Measurements from ENCODE around the gene SLC16A11.
"Not testable (repeated sequence)": the region's sequence is repeated elsewhere in the genome, so short reads cannot be mapped to it uniquely, and the experiment has no call there.

The SLC16A11 gene

DNA sequence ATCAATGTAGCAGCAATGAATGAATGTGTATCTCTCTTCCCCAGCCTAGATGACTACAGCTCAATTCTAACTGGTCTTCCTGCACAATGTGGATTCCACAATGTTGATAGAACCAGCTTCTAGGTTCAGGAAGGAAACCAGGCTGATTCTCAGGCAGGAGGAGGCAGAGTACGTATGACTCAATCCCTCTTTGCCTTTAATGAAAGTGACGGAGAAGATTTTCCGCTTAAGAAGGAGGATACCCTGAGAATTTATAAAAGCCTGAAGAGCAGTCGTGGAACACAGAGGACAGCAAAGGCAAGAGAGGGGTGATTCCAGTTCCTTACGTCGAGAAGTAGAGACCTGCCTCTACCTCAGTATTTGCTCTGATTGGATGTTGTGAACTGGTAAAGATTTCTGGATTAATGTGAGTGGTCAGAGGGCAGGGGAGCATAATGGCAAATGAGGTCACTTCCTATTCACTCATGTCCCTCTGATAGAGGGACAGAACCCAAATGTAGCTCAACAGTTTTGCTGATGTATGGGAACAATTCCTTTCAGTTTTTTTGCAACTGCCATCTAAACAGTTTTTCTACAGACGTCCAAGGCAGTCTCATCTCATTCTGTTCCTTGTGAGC, 15.0 kb upstream of the SLC16A11 start:
- no peak for DNase-seq (ENCODE audit: low read depth in 2 of 2, low spot score in 1 of 2)

DNA sequence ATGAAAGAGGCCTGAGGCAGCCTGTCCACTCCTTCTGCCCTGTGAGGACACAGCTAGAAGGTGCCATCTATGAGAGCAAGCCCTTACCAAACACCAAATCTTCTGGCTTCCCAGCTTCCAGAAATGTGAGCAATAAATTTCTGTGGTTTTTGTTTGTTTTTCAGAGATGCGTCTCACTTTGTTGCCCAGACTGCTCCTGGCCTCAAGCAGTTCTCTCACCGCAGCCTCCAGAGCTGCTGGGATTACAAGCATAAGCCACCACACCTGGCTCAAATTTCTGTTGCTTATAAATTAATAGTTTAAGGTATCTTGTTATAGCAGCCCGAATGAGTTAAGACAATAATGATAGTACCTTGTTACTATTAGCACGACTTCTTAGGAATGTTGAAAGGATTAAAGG, 12.5 kb upstream of the SLC16A11 start:
- no peak for DNase-seq (ENCODE audit: low read depth in 2 of 2, low spot score in 1 of 2)

DNA sequence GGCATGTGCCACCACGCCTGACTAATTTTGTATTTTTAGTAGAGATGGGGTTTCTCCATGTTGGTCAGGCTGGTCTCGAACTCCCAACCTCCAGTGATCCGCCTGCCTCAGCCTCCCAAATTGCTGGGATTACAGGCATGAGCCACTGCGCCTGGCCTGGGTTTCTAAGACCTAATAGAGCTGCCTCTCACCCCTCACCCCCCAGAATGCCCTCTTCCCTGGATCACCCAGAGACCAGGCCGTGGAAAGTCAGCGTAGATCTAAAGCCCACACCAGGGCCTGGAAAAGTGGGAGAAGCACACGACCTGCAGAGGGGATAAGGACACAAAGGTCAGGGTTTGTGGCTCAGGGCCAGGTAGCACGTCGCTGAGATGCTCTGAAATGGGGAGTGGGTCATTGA, 6.7 kb upstream of the SLC16A11 start:
- not testable (repeated sequence) for DNase-seq (ENCODE audit: low read depth in 2 of 2, low spot score in 1 of 2)

DNA sequence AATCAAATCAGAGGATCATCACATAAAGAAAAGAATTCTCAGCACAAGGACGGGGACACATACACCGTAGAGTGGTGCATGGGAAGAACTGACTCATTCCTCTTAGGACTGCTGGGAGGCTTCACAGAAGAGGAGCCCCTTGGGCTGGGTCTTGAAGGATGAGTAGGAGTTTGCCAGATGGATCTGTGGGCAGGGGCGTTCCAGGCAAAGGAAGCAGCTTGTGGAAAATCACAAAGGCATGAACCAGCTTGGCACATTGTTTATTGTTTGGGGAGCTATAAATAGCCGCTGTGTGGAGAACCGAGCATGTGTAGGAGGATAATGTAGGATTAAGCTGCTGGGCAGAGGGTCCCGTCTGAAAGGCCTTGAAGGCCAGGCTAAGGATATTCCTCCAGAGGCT, 5.1 kb upstream of the SLC16A11 start:
- no peak for DNase-seq (ENCODE audit: low read depth in 2 of 2, low spot score in 1 of 2)

DNA sequence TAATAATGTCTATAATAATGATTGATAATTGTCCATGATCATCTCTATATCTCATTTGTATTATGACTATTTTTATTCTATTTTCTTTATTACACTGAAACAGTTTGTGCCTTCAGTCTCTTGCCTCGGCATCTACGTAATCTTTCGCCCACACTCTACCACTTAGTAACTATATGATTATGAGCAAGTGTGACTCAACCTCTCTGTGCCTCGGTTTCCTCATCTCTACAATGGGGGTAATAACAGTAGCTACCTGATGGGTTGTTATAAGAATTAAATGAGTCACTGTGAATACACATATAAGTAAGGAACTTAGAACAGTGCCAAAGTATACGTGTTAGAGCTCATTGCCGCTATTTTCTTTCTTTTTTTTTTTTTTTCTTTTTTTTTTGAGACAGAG, 3.7 kb upstream of the SLC16A11 start:
- no peak for DNase-seq (ENCODE audit: low read depth in 2 of 2, low spot score in 1 of 2)

DNA sequence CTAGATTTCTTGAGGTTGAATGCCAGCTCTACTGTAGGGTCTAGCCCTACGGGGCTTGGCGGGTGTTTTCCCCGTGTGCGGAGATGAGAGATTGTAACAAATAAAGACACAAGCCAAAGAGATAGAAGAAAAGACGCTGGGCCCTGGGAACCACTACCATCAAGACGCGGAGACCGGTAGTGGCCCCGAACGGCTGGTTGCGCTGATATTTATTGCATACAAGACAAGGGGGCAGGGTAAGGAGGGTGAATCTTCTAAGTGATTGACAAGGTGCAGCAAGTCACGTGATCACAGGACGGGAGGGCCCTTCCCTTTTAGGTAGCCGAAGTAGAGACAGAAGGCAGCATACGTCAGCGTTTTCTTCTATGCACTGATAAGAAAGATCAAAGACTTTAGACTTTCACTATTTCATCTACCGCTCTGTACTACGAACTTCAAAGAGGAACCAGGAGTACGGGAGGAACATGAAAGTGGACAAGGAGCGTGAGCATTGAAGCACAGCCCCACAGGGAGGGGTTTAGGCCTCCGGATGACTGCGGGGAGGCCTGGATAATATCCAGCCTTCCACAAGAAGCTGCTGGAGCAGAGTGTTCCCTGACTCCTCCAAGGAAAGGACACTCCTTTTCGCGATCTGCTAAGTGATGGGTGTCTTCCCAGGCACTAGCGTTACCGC, 3.0 kb upstream of the SLC16A11 start:
- DNase-seq (ENCODE audit: low read depth in 2 of 2, low spot score in 1 of 2) = not testable (repeated sequence)

DNA sequence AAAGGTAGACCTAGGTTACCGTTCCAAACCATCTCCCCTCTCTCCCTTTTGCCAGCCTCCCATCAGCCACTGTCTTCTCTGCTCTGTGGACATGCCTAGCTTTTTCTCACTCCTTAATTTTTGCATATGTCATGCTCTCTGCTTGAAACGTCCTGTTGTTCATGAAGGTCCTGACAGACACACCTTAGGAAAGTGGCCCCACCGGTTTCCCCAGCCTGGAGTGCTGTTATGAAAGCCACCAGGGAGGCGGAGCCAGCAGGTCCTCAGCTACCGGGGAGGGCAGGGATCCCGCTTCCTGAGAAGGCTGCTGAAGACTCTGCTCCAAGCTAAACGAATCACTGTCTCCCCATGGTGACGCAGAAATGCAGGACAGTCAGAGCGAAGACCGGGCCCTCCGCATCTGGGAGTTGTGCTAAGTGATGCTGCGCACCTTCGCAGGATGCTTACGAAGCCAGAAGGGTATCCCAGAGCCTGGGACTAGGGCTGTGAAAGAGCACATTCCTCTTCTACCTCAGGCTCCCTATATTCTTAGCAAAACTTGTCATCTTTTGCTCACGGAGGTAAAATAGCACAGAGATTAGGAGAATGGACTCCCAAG, 2.3 kb upstream of the SLC16A11 start:
- DNase-seq (ENCODE audit: low read depth in 2 of 2, low spot score in 1 of 2) = no peak

DNA sequence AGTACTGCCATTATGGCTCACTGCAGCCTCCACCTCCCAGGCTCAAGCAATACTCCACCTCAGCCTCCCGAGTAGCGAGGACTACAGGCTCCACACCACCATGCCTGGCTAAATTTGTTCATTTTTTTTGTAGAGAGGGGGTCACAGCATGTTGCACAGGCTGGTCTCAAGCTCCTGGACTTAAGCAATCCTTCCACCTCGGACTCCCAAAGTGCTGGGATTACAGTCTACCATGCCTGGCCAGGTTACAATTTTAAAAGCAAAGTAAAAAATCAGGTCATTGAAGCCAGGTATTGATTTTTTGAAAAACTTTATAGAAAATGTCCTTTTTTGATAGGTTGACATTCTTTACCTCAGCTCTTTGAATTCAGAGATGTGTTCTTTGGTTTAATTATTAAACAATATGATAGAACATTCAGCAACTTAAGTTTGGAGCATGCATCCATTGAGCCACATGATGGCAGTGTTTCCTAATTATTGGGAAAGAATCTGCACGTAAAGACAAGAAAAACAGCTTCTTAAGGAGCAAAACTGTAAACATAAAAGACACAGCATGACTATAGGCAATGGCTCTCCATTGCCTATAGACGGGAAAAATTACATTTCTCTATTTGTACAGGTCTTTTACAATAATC, 1.7 kb upstream of the SLC16A11 start:
- DNase-seq (ENCODE audit: low read depth in 2 of 2, low spot score in 1 of 2) = no peak

DNA sequence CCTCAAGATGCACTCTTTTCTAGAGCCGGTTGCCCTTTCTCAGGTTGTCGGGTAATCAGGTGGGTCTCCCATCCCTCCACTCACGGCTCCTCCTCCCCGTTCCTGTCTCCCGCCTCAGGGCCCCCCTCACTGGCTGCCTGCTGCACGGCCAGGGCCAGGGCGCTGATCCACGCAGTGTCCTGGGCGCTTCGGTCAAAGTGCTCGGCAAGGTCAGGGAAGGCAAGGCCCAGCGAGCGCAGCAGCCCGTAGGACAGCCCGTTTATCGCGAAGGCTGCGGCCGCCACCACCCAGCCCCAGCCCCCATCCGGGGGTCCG, 753 bp downstream of the SLC16A11 start:
- DNase-seq (ENCODE audit: low read depth in 2 of 2, low spot score in 1 of 2) = no peak

DNA sequence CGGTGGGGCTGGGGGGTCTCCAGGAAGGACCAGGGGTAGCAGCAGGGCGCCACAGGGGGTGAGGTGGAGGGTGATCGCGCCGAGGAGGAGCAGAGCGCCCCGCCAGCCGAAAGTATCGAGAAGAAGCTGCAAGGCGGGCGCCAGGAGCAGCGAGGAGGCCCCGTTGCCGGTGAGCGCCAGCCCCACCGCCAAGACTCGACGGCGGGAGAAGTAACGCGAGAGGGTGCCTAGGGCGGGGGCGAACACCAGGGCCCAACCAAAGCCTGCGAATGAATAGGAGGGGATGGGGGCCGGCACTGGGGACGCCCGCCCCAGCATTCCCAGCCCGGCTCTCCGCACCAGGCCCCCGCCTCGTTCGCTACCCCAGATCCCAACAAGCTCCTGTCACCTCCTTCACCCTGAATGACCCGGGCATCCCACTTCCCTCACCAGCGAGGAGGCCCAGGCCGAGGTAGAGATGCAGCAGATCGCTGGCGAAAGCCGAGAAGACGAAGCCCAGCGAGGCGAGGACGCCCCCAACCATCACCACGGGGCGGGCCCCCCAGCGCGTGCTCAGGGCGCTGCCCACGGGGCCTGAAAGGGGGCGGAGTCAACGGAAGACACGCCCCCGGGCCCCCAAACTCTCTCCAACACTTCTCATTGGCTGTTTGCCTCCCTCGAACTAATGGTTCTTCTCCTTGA, 1.3 kb downstream of the SLC16A11 start:
- no peak for DNase-seq (ENCODE audit: low read depth in 2 of 2, low spot score in 1 of 2)

DNA sequence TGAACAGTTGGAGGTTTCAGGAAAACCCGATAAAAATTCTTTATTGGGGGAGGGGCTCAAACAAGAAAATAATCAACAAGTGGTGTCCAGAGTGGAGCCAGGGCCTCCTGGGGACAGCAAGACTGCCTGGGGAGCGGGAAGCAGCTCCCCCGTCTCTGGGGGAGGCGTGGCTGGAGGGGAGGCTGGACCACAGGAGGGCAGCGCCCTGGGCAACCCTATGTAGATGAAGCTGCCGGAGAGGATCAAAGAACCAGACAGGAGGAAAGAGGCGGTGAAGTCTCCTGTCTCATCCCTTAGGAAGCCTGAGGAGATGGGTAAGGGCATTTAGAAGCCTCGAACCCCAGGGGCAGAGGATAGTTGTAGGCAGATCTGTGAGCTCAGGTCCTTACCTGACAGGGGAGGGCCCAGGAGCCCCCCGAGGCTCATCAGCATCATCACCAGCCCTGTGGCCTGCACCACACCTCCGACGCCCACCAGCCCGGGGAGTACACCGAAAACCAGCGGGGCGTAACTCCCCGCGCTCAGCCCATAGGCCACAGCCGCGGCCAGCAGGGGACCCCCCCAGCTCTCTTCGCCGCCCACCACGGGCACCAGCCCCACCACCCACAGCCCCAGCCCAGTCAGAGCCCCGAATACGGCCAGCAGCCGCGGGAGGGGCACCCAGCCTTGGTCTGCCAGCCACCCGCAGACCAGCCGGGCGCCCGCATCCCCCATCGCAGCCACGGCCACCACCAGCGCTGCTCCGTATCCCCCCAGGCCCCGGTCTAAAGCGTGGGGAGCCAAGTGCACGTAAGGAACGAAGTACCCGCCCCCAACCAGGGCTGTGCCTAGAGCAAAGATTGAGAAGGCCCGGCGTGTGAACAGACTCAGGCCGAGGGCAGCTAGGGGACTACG, 2.0 kb downstream of the SLC16A11 start:
- no peak for DNase-seq (ENCODE audit: low read depth in 2 of 2, low spot score in 1 of 2)

DNA sequence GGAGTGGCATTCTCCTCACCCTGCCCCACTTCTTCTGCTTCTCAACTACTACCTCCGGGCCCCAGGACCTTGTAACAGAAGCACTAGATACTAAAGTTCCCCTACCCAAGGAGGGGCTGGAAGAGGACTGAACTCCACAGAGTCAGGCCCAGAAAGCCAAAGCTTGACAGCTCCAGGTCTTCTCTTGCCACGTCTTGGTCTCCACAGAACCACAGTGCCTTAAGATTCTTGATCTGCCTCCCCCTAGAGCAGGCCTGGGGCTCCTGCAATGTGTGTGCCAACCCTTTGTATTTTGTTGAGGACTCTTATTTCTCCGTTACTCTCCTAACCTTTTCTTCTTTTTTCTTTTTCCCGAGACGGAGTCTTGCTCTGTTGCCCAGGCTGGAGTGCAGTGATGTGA, 4.1 kb downstream of the SLC16A11 start:
- no peak for DNase-seq (ENCODE audit: low read depth in 2 of 2, low spot score in 1 of 2)

DNA sequence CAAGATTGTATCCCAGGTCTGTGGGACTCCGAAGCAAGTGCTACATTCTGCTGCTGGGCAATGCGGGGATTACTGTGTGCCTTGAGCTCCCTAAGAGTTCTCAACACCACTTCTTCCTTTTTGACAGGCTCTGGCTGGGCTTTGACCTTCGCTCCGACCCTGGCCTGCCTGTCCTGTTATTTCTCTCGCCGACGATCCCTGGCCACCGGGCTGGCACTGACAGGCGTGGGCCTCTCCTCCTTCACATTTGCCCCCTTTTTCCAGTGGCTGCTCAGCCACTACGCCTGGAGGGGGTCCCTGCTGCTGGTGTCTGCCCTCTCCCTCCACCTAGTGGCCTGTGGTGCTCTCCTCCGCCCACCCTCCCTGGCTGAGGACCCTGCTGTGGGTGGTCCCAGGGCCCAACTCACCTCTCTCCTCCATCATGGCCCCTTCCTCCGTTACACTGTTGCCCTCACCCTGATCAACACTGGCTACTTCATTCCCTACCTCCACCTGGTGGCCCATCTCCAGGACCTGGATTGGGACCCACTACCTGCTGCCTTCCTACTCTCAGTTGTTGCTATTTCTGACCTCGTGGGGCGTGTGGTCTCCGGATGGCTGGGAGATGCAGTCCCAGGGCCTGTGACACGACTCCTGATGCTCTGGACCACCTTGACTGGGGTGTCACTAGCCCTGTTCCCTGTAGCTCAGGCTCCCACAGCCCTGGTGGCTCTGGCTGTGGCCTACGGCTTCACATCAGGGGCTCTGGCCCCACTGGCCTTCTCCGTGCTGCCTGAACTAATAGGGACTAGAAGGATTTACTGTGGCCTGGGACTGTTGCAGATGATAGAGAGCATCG, 5.6 kb downstream of the SLC16A11 start:
- DNase-seq (ENCODE audit: low read depth in 2 of 2, low spot score in 1 of 2) = no peak

DNA sequence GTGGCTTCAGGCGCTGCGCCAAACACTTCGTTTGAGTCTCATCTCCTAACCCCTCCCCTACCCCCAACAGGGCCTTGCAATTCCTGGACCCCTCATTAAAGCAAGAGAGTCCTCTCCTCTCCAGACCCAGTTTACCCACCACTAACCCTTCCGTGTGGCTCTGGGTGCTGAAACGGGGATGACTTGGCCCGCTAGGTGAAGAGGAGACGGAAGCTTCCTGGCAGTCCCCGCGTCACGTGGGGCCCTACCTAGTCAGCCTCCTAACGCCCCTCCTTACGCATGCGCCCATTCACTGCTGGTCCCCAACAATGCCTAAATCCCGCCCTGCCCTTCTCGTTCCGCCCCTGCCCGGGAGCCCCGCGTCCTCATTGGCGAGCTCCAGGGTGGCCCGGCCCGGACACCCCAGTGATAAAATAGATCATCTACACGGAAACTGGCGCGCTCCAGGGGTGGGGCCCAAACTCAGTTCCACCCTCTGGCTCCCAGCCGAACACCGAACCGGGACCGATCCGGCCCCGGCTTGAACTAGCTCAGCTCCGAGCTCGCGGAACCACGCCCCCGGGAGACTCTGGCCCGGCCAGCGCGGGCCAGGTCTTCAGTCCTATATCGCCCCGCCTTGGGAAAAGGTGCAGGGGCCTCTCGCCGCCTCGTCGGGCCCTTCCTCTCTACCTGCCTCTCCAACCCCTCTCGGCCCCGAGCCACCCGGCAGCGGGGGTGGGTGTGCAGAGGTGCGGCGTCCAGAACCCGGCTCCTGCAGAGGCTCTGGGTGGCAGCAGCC, 8.1 kb downstream of the SLC16A11 start, which contains the start of gene SLC16A13:
Gene SLC16A13 (plus strand): TSS at position 425 of the 778 bp plus-strand sequence. CDS start 368 bp downstream, outside the sequence.
- peak; percentile 94 to 98 for DNase-seq (ENCODE audit: low read depth in 2 of 2, low spot score in 1 of 2)

DNA sequence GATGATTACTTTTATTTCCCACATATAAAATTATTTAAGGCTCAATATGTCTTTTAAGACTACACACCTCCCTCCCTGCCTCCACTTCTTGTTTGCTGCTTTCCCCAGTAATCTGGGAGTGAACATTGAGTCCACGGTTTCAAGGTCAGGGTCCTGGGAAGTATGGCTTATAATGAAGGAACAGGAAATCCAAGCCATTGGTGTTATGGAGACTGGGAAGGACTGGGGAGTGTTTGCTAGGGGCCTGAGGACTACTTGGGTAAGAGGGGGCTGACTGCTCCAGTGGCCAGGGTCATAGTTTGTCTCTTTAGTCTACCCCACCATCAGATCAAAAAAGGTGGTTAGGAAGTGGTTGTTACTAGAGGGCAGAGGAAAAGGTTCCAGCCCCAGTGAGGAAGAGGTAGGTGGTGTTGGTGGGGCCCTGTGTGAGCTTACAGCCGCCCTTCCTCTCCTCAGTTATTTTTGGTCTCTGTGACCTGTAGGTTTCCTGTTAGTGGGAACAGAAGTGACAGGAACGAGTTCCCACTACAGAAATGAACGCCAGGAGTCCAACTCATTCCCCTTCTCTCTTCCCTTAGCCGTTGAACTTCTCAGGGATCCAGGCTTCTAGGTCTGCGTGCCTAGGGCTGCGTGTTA, 8.8 kb downstream of the SLC16A11 start:
- no peak for DNase-seq (ENCODE audit: low read depth in 2 of 2, low spot score in 1 of 2)

DNA sequence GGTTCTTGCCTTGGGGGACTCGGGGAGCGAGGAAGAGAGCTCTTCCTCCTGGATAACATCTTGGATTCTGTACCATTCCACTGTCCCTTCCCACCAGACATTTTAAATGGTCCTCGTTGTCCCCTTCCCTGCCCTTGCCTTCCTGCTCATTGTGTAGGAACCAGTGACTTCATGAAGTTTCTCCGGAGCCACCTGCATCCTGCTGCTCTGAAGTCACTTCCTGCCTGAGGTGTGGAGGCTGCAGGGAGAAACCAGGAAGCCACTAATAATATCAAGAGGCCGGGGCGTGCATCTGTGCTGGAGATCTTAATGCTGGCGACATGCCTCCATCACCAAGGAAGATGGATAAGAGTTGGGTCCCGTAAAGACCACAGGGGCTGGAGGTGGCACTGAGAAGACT, 14.2 kb downstream of the SLC16A11 start:
- DNase-seq (ENCODE audit: low read depth in 2 of 2, low spot score in 1 of 2) = no peak

DNA sequence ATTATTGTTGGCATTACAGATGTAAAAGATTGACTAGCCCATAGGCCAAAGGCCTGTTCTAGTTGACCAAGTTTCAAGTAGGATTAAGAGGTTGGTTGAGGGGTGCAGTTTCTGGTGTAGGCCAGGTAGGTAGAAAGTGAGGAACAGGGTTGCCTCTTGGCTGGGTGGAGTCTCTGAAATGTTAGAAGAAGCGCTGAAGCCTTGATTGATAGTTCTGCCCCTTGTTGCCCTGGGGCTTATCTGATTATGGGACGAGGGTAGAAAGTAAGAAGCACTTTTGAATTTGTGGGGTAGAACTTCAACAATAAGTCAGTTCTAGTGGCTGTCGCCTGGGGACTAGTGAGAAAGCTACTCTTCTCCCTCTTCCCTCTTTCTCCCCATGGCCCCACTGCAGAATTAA, 14.8 kb downstream of the SLC16A11 start:
- DNase-seq (ENCODE audit: low read depth in 2 of 2, low spot score in 1 of 2) = no peak

DNA sequence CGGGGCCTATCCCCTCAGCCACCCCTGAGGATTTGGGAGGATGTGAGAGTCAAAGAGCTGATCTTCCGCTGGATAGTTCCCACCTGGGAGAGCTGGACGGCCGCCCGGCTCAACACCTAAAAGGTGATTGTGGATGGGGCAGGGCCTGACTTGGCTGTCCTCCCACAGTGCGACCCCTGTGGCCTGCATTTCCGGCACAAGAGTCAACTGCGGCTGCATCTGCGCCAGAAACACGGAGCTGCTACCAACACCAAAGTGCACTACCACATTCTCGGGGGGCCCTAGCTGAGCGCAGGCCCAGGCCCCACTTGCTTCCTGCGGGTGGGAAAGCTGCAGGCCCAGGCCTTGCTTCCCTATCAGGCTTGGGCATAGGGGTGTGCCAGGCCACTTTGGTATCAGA, 16.6 kb downstream of the SLC16A11 start:
- DNase-seq (ENCODE audit: low read depth in 2 of 2, low spot score in 1 of 2) = no peak

All from stimulated activated CD8-positive, alpha-beta memory T cell treated with anti-CD3 and anti-CD28 coated beads, Interleukin-4, amount 100 ng/mL, for 4 hours (primary cell).